Smooth muscle cell (in vitro differentiated cells): Measurements from ENCODE around the gene SLC22A23. TPM values are rescaled to one million over a fixed set of nuclear protein-coding genes. Genes with fewer than 3 reads are reported as not detected.

ENCODE experiments used
- DNase-seq: peaks from one replicate; lab custom pipeline; 2025; ENCODE audit not compliant: unreplicated experiment; lab: John Stamatoyannopoulos, UW
- H2AFZ ChIP-seq: fragments of 200-600 bp; sonication (generic); 2 replicates; pipeline ENCODE4 v1.6.0; 2016; ENCODE audit warnings: antibody characterized with exemption, low read depth, mild to moderate bottlenecking
- H3F3A ChIP-seq: fragments of 200-600 bp; sonication (generic); 2 replicates; pipeline ENCODE4 v1.6.0; 2017; ENCODE audit warnings: antibody characterized with exemption, low read depth
- H3K27ac ChIP-seq: fragments of 200-600 bp; sonication (generic); 2 replicates; pipeline ENCODE4 v1.5.1; 2016; ENCODE audit warnings: low read depth, mild to moderate bottlenecking
- H3K27me3 ChIP-seq: fragments of 200-600 bp; sonication (generic); 2 replicates; pipeline ENCODE4 v1.6.1; 2016; ENCODE audit warnings: low read depth, mild to moderate bottlenecking
- H3K36me3 ChIP-seq: fragments of 200-600 bp; sonication (generic); 2 replicates; pipeline ENCODE4 v1.5.1; 2016; ENCODE audit warnings: low read depth
- H3K4me1 ChIP-seq: fragments of 200-600 bp; sonication (generic); 2 replicates; pipeline ENCODE4 v1.5.1; 2016; ENCODE audit warnings: low read depth
- H3K4me2 ChIP-seq: fragments of 200-600 bp; sonication (generic); 2 replicates; pipeline ENCODE4 v1.6.0; 2016; ENCODE audit warnings: mild to moderate bottlenecking
- H3K4me3 ChIP-seq: fragments of 200-600 bp; sonication (generic); 2 replicates; pipeline ENCODE4 v1.5.1; 2016; ENCODE audit warnings: mild to moderate bottlenecking
- H3K79me2 ChIP-seq: fragments of 200-600 bp; sonication (generic); 2 replicates; pipeline ENCODE4 v1.6.0; 2016; ENCODE audit warnings: low read depth, mild to moderate bottlenecking
- H3K9ac ChIP-seq: fragments of 200-600 bp; sonication (generic); 2 replicates; pipeline ENCODE4 v1.6.0; 2016; ENCODE audit warnings: low read depth
- H3K9me3 ChIP-seq: fragments of 200-600 bp; sonication (generic); replicated peaks from 2 replicates; pipeline ENCODE4 v1.5.1; 2016; ENCODE audit warnings: low read depth
- H4K20me1 ChIP-seq: fragments of 200-600 bp; sonication (generic); 2 replicates; pipeline ENCODE4 v1.6.0; 2016; ENCODE audit warnings: low read depth
- CTCF ChIP-seq: fragments of 200-600 bp; sonication (generic); IDR thresholded peaks from 2 replicates; pipeline ENCODE4 v1.5.1; 2017; ENCODE audit warnings: borderline replicate concordance, mild to moderate bottlenecking, antibody characterized with exemption; ENCODE audit not compliant: insufficient read depth, poor library complexity, severe bottlenecking
- WGBS: methylation state at CpG from one replicate; pipeline ENCODE4 v1.1.7; 2016; ENCODE audit warnings: low lambda C conversion rate; 5-methylcytosine and 5-hydroxymethylcytosine counted together
- polyA plus RNA-seq: library from polyadenylated mRNA; unstranded; fragments of >200 nt; fragmentation: Nextera tagmentation; extraction: Ambion mirVana; gene quantifications from 2 replicates; pipeline ENCODE4 v1.2.1, GENCODE V29; 2016
- total RNA-seq: library from RNA; depleted of rRNA; stranded (reverse); fragments of >200 nt; gene quantifications from 2 replicates; pipeline ENCODE4 v1.2.3, GENCODE V29; 2014

Gene SLC22A23
- total and polyA plus RNA-seq, 2 experiments from 2014 or later = 1.6 to 3.8 TPM

DNA sequence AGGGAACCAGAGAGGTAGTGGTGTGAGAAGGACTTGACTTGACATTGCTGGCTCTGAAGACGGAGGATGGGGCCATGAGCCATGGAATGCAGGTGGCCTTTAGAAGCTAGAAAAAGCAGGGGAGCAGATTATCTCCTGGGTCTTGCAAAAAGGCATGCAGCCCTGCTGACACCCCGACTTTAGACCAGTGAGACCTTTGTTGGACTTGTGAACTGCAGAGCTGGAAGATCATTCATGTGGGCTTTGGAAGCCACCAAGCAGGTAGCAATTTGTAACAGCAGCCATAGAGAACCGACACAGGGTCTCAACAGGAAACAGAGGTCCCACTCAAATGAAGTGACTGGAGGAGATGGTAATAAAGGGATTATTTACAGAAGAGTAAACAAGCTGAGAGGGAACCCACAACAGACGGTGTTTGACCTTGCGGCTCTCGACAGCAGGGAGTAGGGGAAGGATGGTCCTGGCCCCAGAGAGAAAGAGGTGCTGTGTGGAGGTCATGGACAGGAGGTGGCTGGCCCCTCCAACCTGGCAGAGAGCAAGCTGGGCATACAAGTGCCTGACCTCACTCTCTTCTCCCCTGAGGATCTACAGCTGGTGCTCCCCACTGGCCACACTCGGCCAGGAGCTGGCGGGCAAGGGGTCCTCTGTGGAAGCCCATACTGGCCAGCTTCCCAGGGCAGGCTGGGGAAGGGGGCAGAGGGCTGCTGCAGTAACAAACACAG is 43.9 kb downstream of the SLC22A23 start:
- peaks cover 8% of the 10 kb centered on the region for H3K4me1 ChIP-seq
- no peak overlapping the region for H3K4me2 ChIP-seq
- H3F3A ChIP-seq = no peaks in the 10 kb centered on the region
- no peaks in the 10 kb centered on the region for H4K20me1 ChIP-seq
- H3K27ac ChIP-seq = no peak overlapping the region
- H2AFZ ChIP-seq = no peak overlapping the region
- H3K27me3 ChIP-seq = no peaks in the 10 kb centered on the region
- no peaks in the 10 kb centered on the region for H3K79me2 ChIP-seq
- H3K9ac ChIP-seq = no peak overlapping the region
- TF ChIP-seq CTCF = no peak
- H3K4me3 ChIP-seq = no peak overlapping the region
- 84% methylated on average over 8 of the region's 8 CpGs for WGBS
- H3K36me3 ChIP-seq = no peaks in the 10 kb centered on the region
- DNase-seq = no peak
- no peaks in the 10 kb centered on the region for H3K9me3 ChIP-seq

DNA sequence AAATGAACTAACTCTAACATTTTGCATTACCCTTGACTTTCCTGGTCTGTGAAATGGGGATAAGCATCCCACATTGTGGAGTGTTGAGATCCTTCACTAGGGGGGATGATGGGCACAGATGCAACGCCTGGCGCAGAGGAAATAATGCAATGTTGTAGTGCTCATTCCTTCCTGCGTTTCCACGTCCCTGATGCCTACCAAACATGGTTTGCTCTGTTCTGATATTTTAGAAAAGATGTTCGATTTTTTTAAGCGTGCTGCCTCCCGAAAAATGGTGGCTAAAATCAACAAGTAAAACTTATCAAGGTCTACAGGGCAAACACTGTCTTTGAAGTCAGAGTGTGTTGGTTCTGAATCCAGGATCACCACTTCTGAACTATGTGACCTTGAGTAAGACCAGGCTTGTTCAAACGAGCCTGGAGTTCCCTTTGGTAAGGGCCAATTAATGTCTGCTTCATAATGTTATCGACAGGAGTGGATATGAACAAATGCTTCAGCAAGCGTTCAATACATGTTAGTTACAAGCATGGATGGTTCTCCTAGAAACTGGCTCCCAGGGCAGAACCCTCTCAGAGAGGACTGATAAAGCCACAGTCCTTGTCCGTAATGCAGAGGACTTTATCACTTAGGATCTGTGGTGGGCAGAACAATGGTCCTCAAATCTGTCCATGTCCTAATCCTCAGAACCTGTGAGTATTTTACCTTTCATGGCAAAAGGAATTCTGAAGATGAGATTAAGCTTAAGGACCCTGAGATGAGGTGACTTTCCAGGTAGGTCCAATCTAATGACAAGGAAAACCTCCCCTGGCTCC is 44.7 kb downstream of the SLC22A23 start:
- WGBS = 95% methylated on average over 11 of the region's 11 CpGs
- H3K4me3 ChIP-seq = no peak overlapping the region
- H3F3A ChIP-seq = no peaks in the 10 kb centered on the region
- H3K79me2 ChIP-seq = no peaks in the 10 kb centered on the region
- no peak overlapping the region for H2AFZ ChIP-seq
- H3K27ac ChIP-seq = no peak overlapping the region
- H3K4me1 ChIP-seq = peaks cover 8% of the 10 kb centered on the region
- H3K9me3 ChIP-seq = no peaks in the 10 kb centered on the region
- no peaks in the 10 kb centered on the region for H3K36me3 ChIP-seq
- no peaks in the 10 kb centered on the region for H4K20me1 ChIP-seq
- no peak for TF ChIP-seq CTCF
- H3K27me3 ChIP-seq = no peaks in the 10 kb centered on the region
- DNase-seq = no peak
- no peak overlapping the region for H3K9ac ChIP-seq
- H3K4me2 ChIP-seq = no peak overlapping the region

DNA sequence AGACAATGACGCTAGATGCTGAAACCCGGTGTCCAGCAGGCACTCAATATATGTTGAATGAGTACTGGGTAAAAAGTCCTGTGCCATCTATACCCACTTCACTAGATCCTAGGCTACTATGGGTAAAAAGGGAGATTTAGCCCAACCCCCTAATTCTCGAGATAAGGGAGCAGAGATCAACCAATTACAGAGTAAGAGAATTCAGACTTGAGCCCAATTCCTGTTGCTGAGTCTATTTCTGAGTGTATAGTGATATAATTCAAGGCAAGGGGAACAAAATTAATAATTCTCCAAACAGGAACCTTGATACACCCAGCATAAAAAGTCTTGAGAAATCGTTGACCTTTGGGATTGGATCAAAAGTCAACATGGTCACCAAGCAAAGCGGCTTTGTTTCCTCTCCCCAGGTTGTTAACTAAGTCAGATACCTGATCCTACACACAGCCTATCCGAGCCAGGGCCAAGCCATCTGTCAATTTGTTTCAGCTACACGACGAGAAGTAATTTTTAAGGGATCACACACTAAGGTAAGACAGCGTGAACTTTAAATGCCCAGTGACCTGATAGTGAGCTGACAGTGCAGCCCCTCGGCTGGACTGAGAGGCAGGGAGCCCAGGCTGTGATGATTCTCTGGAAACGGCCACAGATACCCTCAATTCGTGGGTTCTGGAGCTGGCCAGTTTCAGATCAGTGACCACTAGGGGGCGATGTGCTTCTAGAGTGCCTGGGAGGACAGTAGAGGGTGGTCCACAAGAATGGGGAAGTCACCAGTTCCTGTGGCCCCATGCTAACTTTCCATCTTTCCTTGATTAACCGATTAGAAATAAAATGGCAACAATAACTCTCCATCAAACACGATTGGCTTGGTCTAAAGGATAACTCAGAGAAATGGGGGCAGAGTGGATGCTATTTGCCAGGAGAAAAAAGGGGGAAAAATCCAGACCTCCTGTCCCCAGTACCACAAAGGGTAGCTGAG is 46.2 kb downstream of the SLC22A23 start:
- Histone ChIP-seq H3K36me3 (no peaks in the 10 kb centered on the region), H3K9me3 (no peaks in the 10 kb centered on the region), H3K4me1 (peaks cover 8% of the 10 kb centered on the region), H3K27ac (no peak overlapping the region), H3K4me3 (no peak overlapping the region), H3K27me3 (no peaks in the 10 kb centered on the region), H2AFZ (no peak overlapping the region), H3K9ac (no peak overlapping the region), H3K4me2 (no peak overlapping the region), H4K20me1 (no peaks in the 10 kb centered on the region), H3F3A (no peaks in the 10 kb centered on the region), H3K79me2 (no peaks in the 10 kb centered on the region)
- WGBS = 47% methylated on average over 15 of the region's 15 CpGs
- peak; percentile 1 for DNase-seq
- peak; percentile 81 for TF ChIP-seq CTCF
